HepG2 (cell line): ENCODE measurements around the gene ILRUN. TPM values are rescaled to one million over a fixed set of nuclear protein-coding genes. Genes with fewer than 3 reads are reported as not detected.

Experiments used
- DZIP1 ChIP-seq: sonication (generic); formaldehyde crosslinking; IDR thresholded peaks from 2 replicates; pipeline ENCODE4 v1.5.0; 2020; ENCODE audit warnings: mild to moderate bottlenecking, missing genetic modification reagents
- FOXP4 ChIP-seq: sonication (generic); formaldehyde crosslinking; IDR thresholded peaks from 2 replicates; pipeline ENCODE4 v1.4.0; 2020; ENCODE audit warnings: missing genetic modification reagents
- NCOR1 ChIP-seq: fragments of 200-600 bp; sonication (generic); IDR thresholded peaks from 2 replicates; pipeline ENCODE4 v1.7.0; 2017; ENCODE audit warnings: antibody characterized with exemption, low read length, borderline replicate concordance
- NFIB ChIP-seq: sonication (generic); formaldehyde crosslinking; IDR thresholded peaks from 2 replicates; pipeline ENCODE4 v1.9.0; 2021; ENCODE audit warnings: missing genetic modification reagents, mild to moderate bottlenecking, borderline replicate concordance
- RORA ChIP-seq: sonication (generic); formaldehyde crosslinking; IDR thresholded peaks from 2 replicates; pipeline ENCODE4 v1.5.0; 2020; ENCODE audit warnings: mild to moderate bottlenecking, missing genetic modification reagents, moderate library complexity
- SMARCE1 ChIP-seq: fragments of 450-650 bp; IDR thresholded peaks from 2 replicates; pipeline ENCODE4 v1.6.1; 2017; ENCODE audit warnings: borderline replicate concordance
- TERF1 ChIP-seq: sonication (generic); formaldehyde crosslinking; IDR thresholded peaks from 2 replicates; pipeline ENCODE4 v1.8.0; 2022; ENCODE audit warnings: mild to moderate bottlenecking, missing genetic modification reagents, moderate library complexity
- ZFP62 ChIP-seq: sonication (generic); formaldehyde crosslinking; IDR thresholded peaks from 2 replicates; pipeline ENCODE4 v1.4.0; 2020; ENCODE audit warnings: missing genetic modification reagents
- ZNF274 ChIP-seq: sonication (generic); formaldehyde crosslinking; IDR thresholded peaks from 2 replicates; pipeline ENCODE4 v1.5.1; 2020; ENCODE audit warnings: mild to moderate bottlenecking, missing genetic modification reagents
- ZNF34 ChIP-seq: sonication (generic); formaldehyde crosslinking; IDR thresholded peaks from 2 replicates; pipeline ENCODE4 v1.4.0; 2020; ENCODE audit warnings: mild to moderate bottlenecking, missing genetic modification reagents, borderline replicate concordance
- ZNF431 ChIP-seq: sonication (generic); formaldehyde crosslinking; IDR thresholded peaks from 2 replicates; pipeline ENCODE4 v1.9.0; 2022; ENCODE audit warnings: missing genetic modification reagents, low read depth, mild to moderate bottlenecking, borderline replicate concordance
- ZNF501 ChIP-seq: sonication (generic); formaldehyde crosslinking; IDR thresholded peaks from 2 replicates; pipeline ENCODE4 v1.5.1; 2020; ENCODE audit warnings: mild to moderate bottlenecking, moderate library complexity, missing genetic modification reagents
- ZNF512B ChIP-seq: sonication (generic); formaldehyde crosslinking; IDR thresholded peaks from 2 replicates; pipeline ENCODE4 v1.5.1; 2020; ENCODE audit warnings: missing genetic modification reagents, mild to moderate bottlenecking, borderline replicate concordance
- ZNF660 ChIP-seq: sonication (generic); formaldehyde crosslinking; IDR thresholded peaks from 2 replicates; pipeline ENCODE4 v1.5.1; 2020; ENCODE audit warnings: mild to moderate bottlenecking, low read depth, missing genetic modification reagents, borderline replicate concordance
- ZSCAN22 ChIP-seq: sonication (generic); formaldehyde crosslinking; IDR thresholded peaks from 2 replicates; pipeline ENCODE4 v1.4.0; 2020; ENCODE audit warnings: mild to moderate bottlenecking, missing genetic modification reagents
- polyA plus RNA-seq, 8 experiments: library from polyadenylated mRNA; depleted of rRNA in 3 of 8; stranded (reverse) in 7 of 8; unstranded in 1 of 8; fragments of >200 nt; fragmentation: Illumina TruSeq in 4 of 8; extraction: Trizol in 4 of 8; gene quantifications; 2 replicates each; pipeline versions ENCODE4 v1.2.1 to v1.2.3, GENCODE V29; 2011 to 2016; ENCODE audit warnings: low read depth in 4 of 8, missing spikeins in 1 of 8, mixed read lengths in 1 of 8; ENCODE audit not compliant: insufficient read depth in 1 of 8
- total RNA-seq, 5 experiments: library from RNA; depleted of rRNA; stranded (reverse); fragments of >200 nt; fragmentation: Illumina TruSeq; extraction: Trizol; gene quantifications; 2 replicates each; pipeline ENCODE4 v1.2.3, GENCODE V29; 2016; ENCODE audit warnings: low read depth in 1 of 5
- TF ChIP-seq, protein P1 (sequence below): sonication (generic); formaldehyde crosslinking; IDR thresholded peaks from 2 replicates; pipeline ENCODE4 v1.4.0; 2020; ENCODE audit warnings: mild to moderate bottlenecking, missing genetic modification reagents

ILRUN gene
- total and polyA plus RNA-seq, 2 of the 13 experiments (the other 11 are each of a cell fraction or from before 2014, with no cell fraction given), result 45.5 to 66.6 TPM

GRCh38 chr6:34657307-34657978 is 39.1 kb downstream of the ILRUN start (continued):
- peak; percentile 82 for TF ChIP-seq FOXP4 (CRISPR knock-in tag)
- no peak for TF ChIP-seq ZNF431 (CRISPR knock-in tag)
- no peak for TF ChIP-seq ZNF501
- TF ChIP-seq NFIB (CRISPR knock-in tag), result no peak
- TF ChIP-seq, protein P1, sequence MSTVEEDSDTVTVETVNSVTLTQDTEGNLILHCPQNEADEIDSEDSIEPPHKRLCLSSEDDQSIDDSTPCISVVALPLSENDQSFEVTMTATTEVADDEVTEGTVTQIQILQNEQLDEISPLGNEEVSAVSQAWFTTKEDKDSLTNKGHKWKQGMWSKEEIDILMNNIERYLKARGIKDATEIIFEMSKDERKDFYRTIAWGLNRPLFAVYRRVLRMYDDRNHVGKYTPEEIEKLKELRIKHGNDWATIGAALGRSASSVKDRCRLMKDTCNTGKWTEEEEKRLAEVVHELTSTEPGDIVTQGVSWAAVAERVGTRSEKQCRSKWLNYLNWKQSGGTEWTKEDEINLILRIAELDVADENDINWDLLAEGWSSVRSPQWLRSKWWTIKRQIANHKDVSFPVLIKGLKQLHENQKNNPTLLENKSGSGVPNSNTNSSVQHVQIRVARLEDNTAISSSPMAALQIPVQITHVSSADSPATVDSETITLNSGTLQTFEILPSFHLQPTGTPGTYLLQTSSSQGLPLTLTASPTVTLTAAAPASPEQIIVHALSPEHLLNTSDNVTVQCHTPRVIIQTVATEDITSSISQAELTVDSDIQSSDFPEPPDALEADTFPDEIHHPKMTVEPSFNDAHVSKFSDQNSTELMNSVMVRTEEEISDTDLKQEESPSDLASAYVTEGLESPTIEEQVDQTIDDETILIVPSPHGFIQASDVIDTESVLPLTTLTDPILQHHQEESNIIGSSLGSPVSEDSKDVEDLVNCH (CRISPR knock-in tag), result no peak
- TF ChIP-seq ZNF660 (CRISPR knock-in tag), result no peak
- TF ChIP-seq ZNF274 (CRISPR knock-in tag), result no peak
- no peak for TF ChIP-seq DZIP1 (CRISPR knock-in tag)
- TF ChIP-seq SMARCE1, result 0 out of 2 replicates have a peak, but pooled peaks have one; percentile 8
- peak; percentile 85; the same call in 1 of the 2 replicates for TF ChIP-seq NCOR1
- TF ChIP-seq ZNF512B, result no peak; the same call in 1 of the 2 replicates
- no peak for TF ChIP-seq RORA (CRISPR knock-in tag)
- no peak for TF ChIP-seq ZNF34 (CRISPR knock-in tag)
- no peak; the same call in 1 of the 2 replicates for TF ChIP-seq ZFP62 (CRISPR knock-in tag)
- TF ChIP-seq ZSCAN22 (CRISPR knock-in tag), result no peak
- no peak for TF ChIP-seq TERF1 (CRISPR knock-in tag)
